B cell (primary cell): ENCODE data around the gene NFIB. TPM values are rescaled to one million over a fixed set of nuclear protein-coding genes. Genes with fewer than 3 reads are reported as not detected.

Experiments used
- ATAC-seq: fragments of 200-7000 bp; cut with Tn5 transposase; one replicate; pipeline ENCODE4 v1.10.0; 2021; ENCODE audit warnings: low read depth, mild to moderate bottlenecking, moderate number of reproducible peaks, moderate library complexity
- CTCF ChIA-PET: fragments of 350-600 bp; sonication (Branson Sonifier 250); formaldehyde crosslinking; loops from one replicate; lab custom pipeline; 2021; ENCODE audit warnings: antibody characterized with exemption, inconsistent platforms; lab: Charles Lee
- POLR2A ChIA-PET: fragments of 350-600 bp; sonication (Branson Sonifier 250); formaldehyde crosslinking; loops from one replicate; lab custom pipeline; 2021; ENCODE audit warnings: antibody characterized with exemption; lab: Charles Lee
- DNase-seq: peaks from one replicate; pipeline ENCODE4 v3.0.0; 2013
- H2AFZ ChIP-seq: 2 replicates; pipeline ENCODE4 v1.6.1; 2012; ENCODE audit warnings: mild to moderate bottlenecking, low read depth, low read length; ENCODE audit not compliant: insufficient read depth, poor library complexity, severe bottlenecking
- H3K27ac ChIP-seq, 2 donors: 1 replicate in 1 of 2; 2 replicates in 1 of 2; pipeline ENCODE4 v1.5.1; 2012 to 2013; ENCODE audit warnings: low read length in 2 of 2, mild to moderate bottlenecking in 2 of 2, moderate library complexity in 1 of 2
- H3K27me3 ChIP-seq, 4 experiments: fragments of 200-600 bp in 1 of 4; sonication (generic) in 1 of 4; replicated peaks in 1 of 4; 1 replicate in 2 of 4; 2 replicates in 2 of 4; pipeline versions ENCODE4 v1.6.1 to v1.7.0; 2013 to 2016; ENCODE audit warnings: low read length in 3 of 4, mild to moderate bottlenecking in 2 of 4, mixed read lengths in 1 of 4, moderate library complexity in 1 of 4; ENCODE audit not compliant: insufficient read depth in 4 of 4, control insufficient read depth in 3 of 4; ENCODE audit errors: control extremely low read depth in 1 of 4
- H3K36me3 ChIP-seq, 2 experiments: replicated peaks in 1 of 2; 1 replicate in 1 of 2; 2 replicates in 1 of 2; pipeline versions ENCODE4 v1.6.1 to v1.7.1; 2013; ENCODE audit warnings: low read length in 1 of 2; ENCODE audit not compliant: insufficient read depth in 2 of 2, control insufficient read depth in 1 of 2; ENCODE audit errors: control extremely low read depth in 1 of 2, extremely low read depth in 1 of 2
- H3K4me1 ChIP-seq, 2 donors: fragments of 200-600 bp in 1 of 2; sonication (generic) in 1 of 2; 1 replicate in 1 of 2; 2 replicates in 1 of 2; pipeline versions ENCODE4 v1.5.1 to v1.6.1; 2013 to 2017; ENCODE audit warnings: low read length in 2 of 2; ENCODE audit not compliant: control insufficient read depth in 2 of 2, insufficient read depth in 2 of 2
- H3K4me2 ChIP-seq: replicated peaks from 2 replicates; pipeline ENCODE3; 2012; ENCODE audit warnings: mild to moderate bottlenecking, low read depth, low read length; ENCODE audit not compliant: poor library complexity, severe bottlenecking
- H3K4me3 ChIP-seq, 5 experiments: fragments of 200-600 bp in 1 of 5; sonication (generic) in 1 of 5; 1 replicate in 3 of 5; 2 replicates in 2 of 5; pipeline versions ENCODE4 v1.5.1 to v1.7.0; 2011 to 2016; ENCODE audit warnings: low read length in 4 of 5, mild to moderate bottlenecking in 4 of 5, low read depth in 2 of 5, control low read depth in 1 of 5, moderate library complexity in 1 of 5; ENCODE audit not compliant: insufficient read depth in 1 of 5; ENCODE audit errors: control extremely low read depth in 1 of 5, extremely low read depth in 1 of 5
- H3K79me2 ChIP-seq: fragments of 200-600 bp; sonication (generic); one replicate; pipeline ENCODE4 v1.6.0; 2016; ENCODE audit warnings: low read length; ENCODE audit not compliant: control insufficient read depth, insufficient read depth
- H3K9ac ChIP-seq: fragments of 200-600 bp; sonication (generic); 2 replicates; pipeline ENCODE4 v1.6.1; 2017; ENCODE audit warnings: mild to moderate bottlenecking, low read length, moderate library complexity
- H3K9me3 ChIP-seq, 3 donors: one replicate each; pipeline versions ENCODE4 v1.6.1 to v1.7.1; 2013; ENCODE audit warnings: low read length in 2 of 3; ENCODE audit not compliant: control insufficient read depth in 2 of 3, insufficient read depth in 1 of 3; ENCODE audit errors: control extremely low read depth in 1 of 3
- H4K20me1 ChIP-seq: 2 replicates; pipeline ENCODE4 v1.6.0; 2012; ENCODE audit warnings: mild to moderate bottlenecking, low read length; ENCODE audit not compliant: insufficient read depth, control insufficient read depth, poor library complexity, severe bottlenecking
- H3K27ac Mint-ChIP-seq: one replicate; pipeline ENCODE4 v1.8.0; 2021; ENCODE audit warnings: mixed read lengths
- H3K27me3 Mint-ChIP-seq: one replicate; pipeline ENCODE4 v1.8.0; 2021; ENCODE audit warnings: mixed read lengths
- H3K4me1 Mint-ChIP-seq: one replicate; pipeline ENCODE4 v1.8.0; 2021; ENCODE audit warnings: mixed read lengths
- H3K4me3 Mint-ChIP-seq: one replicate; pipeline ENCODE4 v1.8.0; 2021; ENCODE audit warnings: mixed read lengths
- H3K9me3 Mint-ChIP-seq: one replicate; pipeline ENCODE4 v1.8.0; 2022; ENCODE audit warnings: mixed read lengths; ENCODE audit not compliant: insufficient read depth
- EZH2 ChIP-seq: IDR thresholded peaks from 2 replicates; pipeline ENCODE4 v1.6.1; 2012; ENCODE audit warnings: borderline replicate concordance, low read depth, mild to moderate bottlenecking, moderate library complexity, low read length; ENCODE audit not compliant: insufficient read depth, poor library complexity, severe bottlenecking
- WGBS: methylation state at CpG from one replicate; pipeline ENCODE4 v1.1.5; 2013; ENCODE audit warnings: missing lambda C conversion rate; ENCODE audit not compliant: insufficient coverage; 5-methylcytosine and 5-hydroxymethylcytosine counted together
- intact Hi-C: fragments of 100-400 bp; cut with micrococcal nuclease; formaldehyde crosslinking; loops from one replicate; pipeline ENCODE4 v1.10.0; 2022
- polyA plus RNA-seq: library from polyadenylated mRNA; depleted of rRNA; stranded (reverse); fragments of >200 nt; gene quantifications from 2 replicates; pipeline ENCODE4 v1.2.3, GENCODE V29; 2012
- total RNA-seq, 2 donors: library from RNA; stranded (reverse); fragments of 120-200 nt in 1 of 2; gene quantifications; 1 replicate in 1 of 2; 2 replicates in 1 of 2; pipeline versions ENCODE4 v1.2.3 to v1.2.4, GENCODE V29; 2013 to 2022
- TF ChIP-seq, protein P1 (sequence below): fragments of 200-600 bp; IDR thresholded peaks from one replicate; pipeline ENCODE4 v1.8.0; 2022; ENCODE audit warnings: antibody characterized with exemption, mild to moderate bottlenecking

The NFIB gene
- total and polyA plus RNA-seq, 2 donors (not counting 1 experiment from before 2014, with no cell fraction given) = not detected

DNA sequence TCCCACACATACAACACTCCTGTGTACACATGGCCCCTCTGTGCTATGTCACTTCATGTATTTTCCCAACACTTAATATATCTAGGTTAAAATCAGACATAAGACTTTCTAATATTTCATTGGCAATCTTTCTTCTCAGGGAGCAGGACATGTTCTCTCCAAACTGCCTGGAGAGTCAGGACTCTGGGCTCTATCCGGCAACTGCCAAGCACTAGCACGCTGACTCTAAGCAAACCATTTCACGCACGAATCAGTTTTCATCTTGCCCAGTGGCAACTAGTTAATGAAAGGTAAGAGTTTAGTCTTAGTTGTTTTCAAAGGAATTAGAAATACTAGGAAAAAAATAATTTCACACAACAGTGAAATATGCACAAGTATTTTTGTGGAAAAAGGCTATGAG, 124.8 kb downstream of the NFIB start:
- Histone ChIP-seq H4K20me1 (no peaks in the 10 kb centered on the region), H3K27me3 (no peaks in the 10 kb centered on the region), H3K4me1 (no peaks in the 10 kb centered on the region), H3K4me3 (no peak overlapping the region), H3K9me3 (no peaks in the 10 kb centered on the region), H3K27ac (no peak overlapping the region), H3K4me2 (no peak overlapping the region), H2AFZ (no peak overlapping the region), H3K79me2 (no peaks in the 10 kb centered on the region), H3K9ac (no peak overlapping the region), H3K36me3 (no peaks in the 10 kb centered on the region)
- no peak overlapping the region for H3K4me3 Mint-ChIP-seq
- no peaks in the 10 kb centered on the region for H3K9me3 Mint-ChIP-seq
- intact Hi-C loops = no loop called here
- ChIA-PET POLR2A (no interaction called here), CTCF (no interaction called here)
- DNase-seq (no peak), ATAC-seq (no peak)
- no peak overlapping the region for H3K27ac Mint-ChIP-seq
- no peaks in the 10 kb centered on the region for H3K4me1 Mint-ChIP-seq
- TF ChIP-seq EZH2 = no peak
- TF ChIP-seq, protein P1, sequence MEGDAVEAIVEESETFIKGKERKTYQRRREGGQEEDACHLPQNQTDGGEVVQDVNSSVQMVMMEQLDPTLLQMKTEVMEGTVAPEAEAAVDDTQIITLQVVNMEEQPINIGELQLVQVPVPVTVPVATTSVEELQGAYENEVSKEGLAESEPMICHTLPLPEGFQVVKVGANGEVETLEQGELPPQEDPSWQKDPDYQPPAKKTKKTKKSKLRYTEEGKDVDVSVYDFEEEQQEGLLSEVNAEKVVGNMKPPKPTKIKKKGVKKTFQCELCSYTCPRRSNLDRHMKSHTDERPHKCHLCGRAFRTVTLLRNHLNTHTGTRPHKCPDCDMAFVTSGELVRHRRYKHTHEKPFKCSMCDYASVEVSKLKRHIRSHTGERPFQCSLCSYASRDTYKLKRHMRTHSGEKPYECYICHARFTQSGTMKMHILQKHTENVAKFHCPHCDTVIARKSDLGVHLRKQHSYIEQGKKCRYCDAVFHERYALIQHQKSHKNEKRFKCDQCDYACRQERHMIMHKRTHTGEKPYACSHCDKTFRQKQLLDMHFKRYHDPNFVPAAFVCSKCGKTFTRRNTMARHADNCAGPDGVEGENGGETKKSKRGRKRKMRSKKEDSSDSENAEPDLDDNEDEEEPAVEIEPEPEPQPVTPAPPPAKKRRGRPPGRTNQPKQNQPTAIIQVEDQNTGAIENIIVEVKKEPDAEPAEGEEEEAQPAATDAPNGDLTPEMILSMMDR = no peak
- no peaks in the 10 kb centered on the region for H3K27me3 Mint-ChIP-seq
- 92% methylated on average over 2 of the region's 4 CpGs for WGBS

DNA sequence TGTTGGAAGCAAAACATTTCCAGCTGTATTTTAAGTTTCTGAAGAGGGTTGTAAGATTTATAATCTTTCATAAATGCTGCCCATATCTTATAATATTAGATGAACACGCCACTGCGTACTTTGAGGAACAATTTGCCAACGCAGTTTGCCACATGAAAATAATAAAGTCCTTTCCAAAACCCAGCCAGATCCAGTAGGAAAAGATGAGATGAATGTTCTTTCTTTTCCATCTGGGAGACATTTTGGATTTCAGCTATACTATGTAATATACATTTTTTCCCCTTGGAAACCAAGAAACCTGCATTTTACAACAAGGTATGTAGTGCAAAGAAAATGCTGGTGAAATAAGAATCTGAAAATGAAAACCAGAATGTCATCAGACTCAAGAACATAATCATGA, 125.4 kb downstream of the NFIB start:
- DNase-seq (no peak), ATAC-seq (no peak)
- Mint-ChIP-seq H3K27me3 (no peaks in the 10 kb centered on the region), H3K27ac (no peak overlapping the region), H3K4me1 (no peaks in the 10 kb centered on the region), H3K4me3 (no peak overlapping the region), H3K9me3 (no peaks in the 10 kb centered on the region)
- H3K4me2 ChIP-seq = no peak overlapping the region
- H4K20me1 ChIP-seq = no peaks in the 10 kb centered on the region
- no peaks in the 10 kb centered on the region for H3K79me2 ChIP-seq
- no peak overlapping the region for H3K9ac ChIP-seq
- no peak overlapping the region for H3K27ac ChIP-seq
- H3K36me3 ChIP-seq = no peaks in the 10 kb centered on the region
- H3K4me1 ChIP-seq = no peaks in the 10 kb centered on the region
- ChIA-PET CTCF (no interaction called here), POLR2A (no interaction called here)
- WGBS = 100% methylated on average over 3 of the region's 3 CpGs
- H3K27me3 ChIP-seq = no peaks in the 10 kb centered on the region
- intact Hi-C loops = no loop called here
- TF ChIP-seq, protein P1 = no peak
- TF ChIP-seq EZH2 = no peak
- no peak overlapping the region for H3K4me3 ChIP-seq
- H3K9me3 ChIP-seq = no peaks in the 10 kb centered on the region
- no peak overlapping the region for H2AFZ ChIP-seq
